SK-N-SH treated with all-trans-retinoic acid at 6 μM for 48 hours (cell line): ENCODE data around the gene COL23A1.

ENCODE experiments used
- BACH2 ChIP-seq: fragments of 250-450 bp; sonication (Bioruptor Pico); IDR thresholded peaks from 2 replicates; pipeline ENCODE4 v1.9.0; 2021; ENCODE audit warnings: mild to moderate bottlenecking, borderline replicate concordance
- CSRNP3 ChIP-seq: fragments of 250-450 bp; sonication (Bioruptor Pico); IDR thresholded peaks from 2 replicates; pipeline ENCODE4 v1.5.1; 2021; ENCODE audit warnings: mild to moderate bottlenecking, moderate library complexity
- ESRRG ChIP-seq: fragments of 250-450 bp; sonication (Bioruptor Pico); IDR thresholded peaks from 2 replicates; pipeline ENCODE4 v1.6.1; 2021; ENCODE audit warnings: mild to moderate bottlenecking
- GLIS3 ChIP-seq: fragments of 250-450 bp; sonication (Bioruptor Pico); IDR thresholded peaks from 2 replicates; pipeline ENCODE4 v1.5.0; 2020; ENCODE audit warnings: mild to moderate bottlenecking, moderate library complexity
- POU6F1 ChIP-seq: fragments of 250-450 bp; sonication (Bioruptor Pico); IDR thresholded peaks from 2 replicates; pipeline ENCODE4 v1.8.0; 2021; ENCODE audit warnings: low read depth, mild to moderate bottlenecking, moderate library complexity, borderline replicate concordance
- RARB ChIP-seq: fragments of 250-450 bp; sonication (Bioruptor Pico); IDR thresholded peaks from 2 replicates; pipeline ENCODE4 v1.8.0; 2021; ENCODE audit warnings: mild to moderate bottlenecking, moderate library complexity
- SNAI2 ChIP-seq: fragments of 250-450 bp; sonication (Bioruptor Pico); IDR thresholded peaks from 2 replicates; pipeline ENCODE4 v1.5.0; 2020; ENCODE audit warnings: mild to moderate bottlenecking, moderate library complexity
- ZFP3 ChIP-seq: fragments of 250-450 bp; sonication (Bioruptor Pico); IDR thresholded peaks from 2 replicates; pipeline ENCODE4 v1.5.0; 2020; ENCODE audit warnings: mild to moderate bottlenecking, moderate library complexity
- TF ChIP-seq, protein P1 (sequence below): fragments of 250-450 bp; sonication (Bioruptor Pico); IDR thresholded peaks from 2 replicates; pipeline ENCODE4 v1.8.0; 2020; ENCODE audit warnings: mild to moderate bottlenecking, moderate library complexity, borderline replicate concordance
- TF ChIP-seq, protein P2 (sequence below): fragments of 250-450 bp; sonication (Bioruptor Pico); IDR thresholded peaks from 2 replicates; pipeline ENCODE4 v1.5.1; 2020; ENCODE audit warnings: low read depth, mild to moderate bottlenecking, moderate library complexity
- TF ChIP-seq, protein P3 (sequence below): fragments of 250-450 bp; sonication (Bioruptor Pico); IDR thresholded peaks from 2 replicates; pipeline ENCODE4 v1.5.0; 2020; ENCODE audit warnings: mild to moderate bottlenecking, moderate library complexity

- TF ChIP-seq, protein P1, sequence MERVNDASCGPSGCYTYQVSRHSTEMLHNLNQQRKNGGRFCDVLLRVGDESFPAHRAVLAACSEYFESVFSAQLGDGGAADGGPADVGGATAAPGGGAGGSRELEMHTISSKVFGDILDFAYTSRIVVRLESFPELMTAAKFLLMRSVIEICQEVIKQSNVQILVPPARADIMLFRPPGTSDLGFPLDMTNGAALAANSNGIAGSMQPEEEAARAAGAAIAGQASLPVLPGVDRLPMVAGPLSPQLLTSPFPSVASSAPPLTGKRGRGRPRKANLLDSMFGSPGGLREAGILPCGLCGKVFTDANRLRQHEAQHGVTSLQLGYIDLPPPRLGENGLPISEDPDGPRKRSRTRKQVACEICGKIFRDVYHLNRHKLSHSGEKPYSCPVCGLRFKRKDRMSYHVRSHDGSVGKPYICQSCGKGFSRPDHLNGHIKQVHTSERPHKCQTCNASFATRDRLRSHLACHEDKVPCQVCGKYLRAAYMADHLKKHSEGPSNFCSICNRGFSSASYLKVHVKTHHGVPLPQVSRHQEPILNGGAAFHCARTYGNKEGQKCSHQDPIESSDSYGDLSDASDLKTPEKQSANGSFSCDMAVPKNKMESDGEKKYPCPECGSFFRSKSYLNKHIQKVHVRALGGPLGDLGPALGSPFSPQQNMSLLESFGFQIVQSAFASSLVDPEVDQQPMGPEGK (CRISPR knock-in tag): no peak
- TF ChIP-seq ZFP3 (CRISPR knock-in tag) (no peak), BACH2 (CRISPR knock-in tag) (no peak), ESRRG (CRISPR knock-in tag) (no peak), POU6F1 (no peak), SNAI2 (CRISPR knock-in tag) (no peak), GLIS3 (CRISPR knock-in tag) (no peak), RARB (CRISPR knock-in tag) (no peak), CSRNP3 (CRISPR knock-in tag) (no peak)
- TF ChIP-seq, protein P2, sequence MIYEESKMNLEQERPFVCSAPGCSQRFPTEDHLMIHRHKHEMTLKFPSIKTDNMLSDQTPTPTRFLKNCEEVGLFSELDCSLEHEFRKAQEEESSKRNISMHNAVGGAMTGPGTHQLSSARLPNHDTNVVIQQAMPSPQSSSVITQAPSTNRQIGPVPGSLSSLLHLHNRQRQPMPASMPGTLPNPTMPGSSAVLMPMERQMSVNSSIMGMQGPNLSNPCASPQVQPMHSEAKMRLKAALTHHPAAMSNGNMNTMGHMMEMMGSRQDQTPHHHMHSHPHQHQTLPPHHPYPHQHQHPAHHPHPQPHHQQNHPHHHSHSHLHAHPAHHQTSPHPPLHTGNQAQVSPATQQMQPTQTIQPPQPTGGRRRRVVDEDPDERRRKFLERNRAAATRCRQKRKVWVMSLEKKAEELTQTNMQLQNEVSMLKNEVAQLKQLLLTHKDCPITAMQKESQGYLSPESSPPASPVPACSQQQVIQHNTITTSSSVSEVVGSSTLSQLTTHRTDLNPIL (CRISPR knock-in tag): no peak
- TF ChIP-seq, protein P3, sequence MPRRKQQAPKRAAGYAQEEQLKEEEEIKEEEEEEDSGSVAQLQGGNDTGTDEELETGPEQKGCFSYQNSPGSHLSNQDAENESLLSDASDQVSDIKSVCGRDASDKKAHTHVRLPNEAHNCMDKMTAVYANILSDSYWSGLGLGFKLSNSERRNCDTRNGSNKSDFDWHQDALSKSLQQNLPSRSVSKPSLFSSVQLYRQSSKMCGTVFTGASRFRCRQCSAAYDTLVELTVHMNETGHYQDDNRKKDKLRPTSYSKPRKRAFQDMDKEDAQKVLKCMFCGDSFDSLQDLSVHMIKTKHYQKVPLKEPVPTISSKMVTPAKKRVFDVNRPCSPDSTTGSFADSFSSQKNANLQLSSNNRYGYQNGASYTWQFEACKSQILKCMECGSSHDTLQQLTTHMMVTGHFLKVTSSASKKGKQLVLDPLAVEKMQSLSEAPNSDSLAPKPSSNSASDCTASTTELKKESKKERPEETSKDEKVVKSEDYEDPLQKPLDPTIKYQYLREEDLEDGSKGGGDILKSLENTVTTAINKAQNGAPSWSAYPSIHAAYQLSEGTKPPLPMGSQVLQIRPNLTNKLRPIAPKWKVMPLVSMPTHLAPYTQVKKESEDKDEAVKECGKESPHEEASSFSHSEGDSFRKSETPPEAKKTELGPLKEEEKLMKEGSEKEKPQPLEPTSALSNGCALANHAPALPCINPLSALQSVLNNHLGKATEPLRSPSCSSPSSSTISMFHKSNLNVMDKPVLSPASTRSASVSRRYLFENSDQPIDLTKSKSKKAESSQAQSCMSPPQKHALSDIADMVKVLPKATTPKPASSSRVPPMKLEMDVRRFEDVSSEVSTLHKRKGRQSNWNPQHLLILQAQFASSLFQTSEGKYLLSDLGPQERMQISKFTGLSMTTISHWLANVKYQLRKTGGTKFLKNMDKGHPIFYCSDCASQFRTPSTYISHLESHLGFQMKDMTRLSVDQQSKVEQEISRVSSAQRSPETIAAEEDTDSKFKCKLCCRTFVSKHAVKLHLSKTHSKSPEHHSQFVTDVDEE (CRISPR knock-in tag): no peak
Observed at GRCh38 chr5:178429491-178430185, 160.6 kb downstream of the COL23A1 start.
